ENCODE measurements around the gene OR1J4. TPM values are rescaled to one million over a fixed set of nuclear protein-coding genes. Genes with fewer than 3 reads are reported as not detected.

The OR1J4 gene, protein sequence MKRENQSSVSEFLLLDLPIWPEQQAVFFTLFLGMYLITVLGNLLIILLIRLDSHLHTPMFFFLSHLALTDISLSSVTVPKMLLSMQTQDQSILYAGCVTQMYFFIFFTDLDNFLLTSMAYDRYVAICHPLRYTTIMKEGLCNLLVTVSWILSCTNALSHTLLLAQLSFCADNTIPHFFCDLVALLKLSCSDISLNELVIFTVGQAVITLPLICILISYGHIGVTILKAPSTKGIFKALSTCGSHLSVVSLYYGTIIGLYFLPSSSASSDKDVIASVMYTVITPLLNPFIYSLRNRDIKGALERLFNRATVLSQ
- polyA plus RNA-seq (2011; rRNA removed) (0.10 and 0.11 TPM in 2 replicates), polyA minus RNA-seq (2011; rRNA and poly(A)+ RNA removed) (1.3 TPM in 1 of 2 replicates, not detected in the other)

GRCh38 chr9:122518841-122519240 is at the start of gene OR1J4:
OR1J4 (plus strand) TSS chr9:122519141; CDS start chr9:122519141, 0 bp downstream.
- Histone ChIP-seq H3K9me3 (ENCODE audit: control insufficient read depth, insufficient read depth, low read length) (no peaks in the 10 kb centered on the region), H3K27ac (ENCODE audit: low read depth, low read length) (no peak within 1 kb of the TSS), H3K27me3 (ENCODE audit: control insufficient read depth, insufficient read depth, low read length) (no peaks in the 10 kb centered on the region), H3K4me3 (ENCODE audit: low read depth, low read length) (no peak within 1 kb of the TSS)
- no peak for DNase-seq (ENCODE audit: low read depth, low spot score)
- ChIA-PET POLR2A (no interaction called here), CTCF (no interaction called here)
- TF ChIP-seq, protein P1, sequence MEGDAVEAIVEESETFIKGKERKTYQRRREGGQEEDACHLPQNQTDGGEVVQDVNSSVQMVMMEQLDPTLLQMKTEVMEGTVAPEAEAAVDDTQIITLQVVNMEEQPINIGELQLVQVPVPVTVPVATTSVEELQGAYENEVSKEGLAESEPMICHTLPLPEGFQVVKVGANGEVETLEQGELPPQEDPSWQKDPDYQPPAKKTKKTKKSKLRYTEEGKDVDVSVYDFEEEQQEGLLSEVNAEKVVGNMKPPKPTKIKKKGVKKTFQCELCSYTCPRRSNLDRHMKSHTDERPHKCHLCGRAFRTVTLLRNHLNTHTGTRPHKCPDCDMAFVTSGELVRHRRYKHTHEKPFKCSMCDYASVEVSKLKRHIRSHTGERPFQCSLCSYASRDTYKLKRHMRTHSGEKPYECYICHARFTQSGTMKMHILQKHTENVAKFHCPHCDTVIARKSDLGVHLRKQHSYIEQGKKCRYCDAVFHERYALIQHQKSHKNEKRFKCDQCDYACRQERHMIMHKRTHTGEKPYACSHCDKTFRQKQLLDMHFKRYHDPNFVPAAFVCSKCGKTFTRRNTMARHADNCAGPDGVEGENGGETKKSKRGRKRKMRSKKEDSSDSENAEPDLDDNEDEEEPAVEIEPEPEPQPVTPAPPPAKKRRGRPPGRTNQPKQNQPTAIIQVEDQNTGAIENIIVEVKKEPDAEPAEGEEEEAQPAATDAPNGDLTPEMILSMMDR (IDR thresholded peaks at IDR 0.05; ENCODE audit: low read depth, low read length): no peak

DNA sequence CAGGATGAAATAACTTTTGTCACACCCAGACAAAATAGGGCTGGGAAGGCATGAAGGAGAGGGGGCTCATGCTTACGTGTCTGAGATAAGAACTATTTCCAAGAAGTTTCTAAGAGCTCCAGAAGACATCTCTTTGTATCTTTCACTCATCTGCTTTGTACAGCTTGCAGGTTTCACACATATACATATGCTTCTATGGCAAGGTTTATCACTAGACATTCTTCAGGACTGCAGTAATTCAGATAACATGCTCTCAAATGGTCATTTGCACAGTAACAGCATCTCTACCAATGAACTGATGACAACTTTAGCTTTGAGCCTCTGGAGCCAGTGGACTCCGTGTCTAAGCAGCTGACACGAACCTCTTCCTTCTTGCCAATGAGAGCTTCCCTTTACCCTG is 44.4 kb upstream of the OR1J4 start:
- POLR2A ChIA-PET: no interaction called here

GRCh38 chr9:122475717-122476116 is 43.2 kb upstream of the OR1J4 start:
- Histone ChIP-seq H3K9me3 (ENCODE audit: control insufficient read depth, insufficient read depth, low read length) (no peaks in the 10 kb centered on the region), H3K27ac (ENCODE audit: low read depth, low read length) (no peak overlapping the region), H3K4me3 (ENCODE audit: low read depth, low read length) (no peak overlapping the region), H3K27me3 (ENCODE audit: control insufficient read depth, insufficient read depth, low read length) (no peaks in the 10 kb centered on the region)
- DNase-seq (ENCODE audit: low read depth, low spot score): no peak
- ChIA-PET CTCF (interaction anchor here (1.1 to 1.4 kb wide), 3 partner anchors 22 to 377 kb away, joined by 3 read pairs; no protein-coding TSS in a partner anchor), POLR2A (no interaction called here)
- TF ChIP-seq, protein P1 (IDR thresholded peaks at IDR 0.05; ENCODE audit: low read depth, low read length): no peak

More for the DNA sequence above, 44.4 kb upstream of the OR1J4 start:
- H3K27me3 ChIP-seq (ENCODE audit: control insufficient read depth, insufficient read depth, low read length): no peaks in the 10 kb centered on the region
- DNase-seq (ENCODE audit: low read depth, low spot score): no peak
- H3K9me3 ChIP-seq (ENCODE audit: control insufficient read depth, insufficient read depth, low read length): no peaks in the 10 kb centered on the region
- CTCF ChIA-PET: interaction anchor here (0.7 to 1.1 kb wide), 2 partner anchors 9 to 23 kb away, joined by 3 read pairs; no protein-coding TSS in a partner anchor
- no peak overlapping the region for H3K4me3 ChIP-seq (ENCODE audit: low read depth, low read length)
- TF ChIP-seq, protein P1 (IDR thresholded peaks at IDR 0.05; ENCODE audit: low read depth, low read length): no peak
- no peak overlapping the region for H3K27ac ChIP-seq (ENCODE audit: low read depth, low read length)

DNA sequence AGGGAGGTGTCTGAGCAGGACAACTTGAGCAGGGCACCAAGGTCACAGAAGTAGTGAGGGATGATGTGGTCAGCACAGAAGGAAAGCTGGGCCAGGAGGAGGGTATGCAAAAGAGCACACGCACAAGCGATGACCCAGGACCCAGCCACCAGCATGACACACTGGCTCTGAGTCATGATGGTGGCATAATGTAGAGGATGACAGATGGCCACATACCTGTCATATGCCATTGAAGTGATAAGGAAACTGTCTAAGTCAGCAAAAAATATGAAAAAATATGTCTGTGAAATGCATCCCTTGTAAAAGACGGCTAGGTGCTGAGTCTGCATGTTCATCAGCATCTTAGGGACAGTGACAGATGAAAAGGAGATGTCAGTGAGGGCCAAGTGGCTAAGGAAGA is 41.6 kb upstream of the OR1J4 start:
- POLR2A ChIA-PET: no interaction called here
- CTCF ChIA-PET: interaction anchor here (1.3 to 1.6 kb wide), 2 partner anchors 12 to 21 kb away, joined by 3 to 7 read pairs; no protein-coding TSS in a partner anchor

More for the DNA sequence above, 41.6 kb upstream of the OR1J4 start:
- H3K27me3 ChIP-seq (ENCODE audit: control insufficient read depth, insufficient read depth, low read length): no peaks in the 10 kb centered on the region
- no peak overlapping the region for H3K4me3 ChIP-seq (ENCODE audit: low read depth, low read length)
- DNase-seq (ENCODE audit: low read depth, low spot score): no peak
- no peak overlapping the region for H3K27ac ChIP-seq (ENCODE audit: low read depth, low read length)
- H3K9me3 ChIP-seq (ENCODE audit: control insufficient read depth, insufficient read depth, low read length): no peaks in the 10 kb centered on the region
- TF ChIP-seq, protein P1 (IDR thresholded peaks at IDR 0.05; ENCODE audit: low read depth, low read length): no peak
